Measurements from ENCODE around the gene TMEM272.

TMEM272 gene

GRCh38 chr13:51849145-51850101 is 4.4 kb upstream of the TMEM272 start:
- DNase-seq: no peak

- DNase-seq: no peak
Observed at GRCh38 chr13:51848674-51849073, 3.7 kb upstream of the TMEM272 start.

- no peak for DNase-seq
Observed at GRCh38 chr13:51846756-51847155, 1.8 kb upstream of the TMEM272 start.

DNA sequence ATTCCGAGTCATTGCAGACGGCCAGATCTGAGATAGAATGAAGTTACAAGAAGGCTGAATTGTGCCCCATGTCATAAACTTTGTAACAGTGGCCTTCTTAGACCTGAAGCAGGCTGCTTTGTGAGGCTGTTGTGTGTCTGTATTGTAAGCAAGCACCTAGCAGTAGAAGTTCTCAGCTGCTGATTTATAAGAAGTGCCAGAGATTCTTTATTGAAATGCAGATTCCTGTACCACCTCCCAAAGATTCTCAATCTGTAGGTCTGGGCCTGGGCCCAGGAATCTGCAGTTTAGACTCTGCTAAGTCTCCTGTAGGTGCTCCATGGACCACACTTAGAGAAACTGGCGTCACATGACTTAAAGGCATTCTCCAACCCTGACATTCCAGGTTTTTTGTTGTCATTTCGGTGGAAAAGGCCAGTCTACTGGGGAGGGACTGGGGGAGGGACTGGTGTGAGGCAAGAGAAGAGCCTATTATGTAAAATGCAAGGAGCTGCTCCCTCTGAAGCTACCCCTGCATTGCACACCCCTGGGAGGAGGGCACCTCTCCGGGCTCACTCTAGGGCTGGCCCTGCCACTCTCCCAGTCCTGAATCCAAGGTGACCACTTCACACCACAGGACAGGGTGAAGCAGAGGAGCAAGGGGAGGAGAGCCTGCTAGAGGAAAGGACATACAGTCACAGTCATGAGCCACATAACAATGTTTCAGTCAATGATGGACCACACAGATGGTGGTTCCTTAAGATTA is 769 bp upstream of the TMEM272 start:
- DNase-seq: no peak

- no peak for DNase-seq
Observed at GRCh38 chr13:51843529-51843928, 1.4 kb downstream of the TMEM272 start.

DNA sequence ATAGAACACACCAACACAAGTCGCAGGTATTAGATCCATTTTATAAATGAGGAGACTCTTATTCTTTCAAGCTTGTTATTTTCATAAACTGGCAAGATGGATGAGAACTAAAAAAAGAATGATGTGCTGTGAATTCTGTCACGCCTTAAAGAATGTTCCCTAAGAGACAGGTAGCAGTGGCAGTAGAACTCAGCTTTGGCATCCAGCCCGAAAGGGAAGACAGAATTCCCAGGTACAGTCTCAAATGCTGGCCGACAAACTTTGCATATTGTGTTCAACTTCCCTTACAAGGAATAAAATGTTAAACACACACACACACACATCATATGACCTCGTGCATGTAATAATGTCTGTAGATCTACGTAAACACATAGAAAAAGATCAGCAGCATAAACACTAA is 3.2 kb downstream of the TMEM272 start:
- DNase-seq: no peak

GRCh38 chr13:51840917-51841316 is 4.1 kb downstream of the TMEM272 start:
- no peak for DNase-seq

- no peak for DNase-seq
Observed at GRCh38 chr13:51839711-51840540, 5.1 kb downstream of the TMEM272 start.

GRCh38 chr13:51838240-51838846 is 6.6 kb downstream of the TMEM272 start:
- no peak for DNase-seq

DNA sequence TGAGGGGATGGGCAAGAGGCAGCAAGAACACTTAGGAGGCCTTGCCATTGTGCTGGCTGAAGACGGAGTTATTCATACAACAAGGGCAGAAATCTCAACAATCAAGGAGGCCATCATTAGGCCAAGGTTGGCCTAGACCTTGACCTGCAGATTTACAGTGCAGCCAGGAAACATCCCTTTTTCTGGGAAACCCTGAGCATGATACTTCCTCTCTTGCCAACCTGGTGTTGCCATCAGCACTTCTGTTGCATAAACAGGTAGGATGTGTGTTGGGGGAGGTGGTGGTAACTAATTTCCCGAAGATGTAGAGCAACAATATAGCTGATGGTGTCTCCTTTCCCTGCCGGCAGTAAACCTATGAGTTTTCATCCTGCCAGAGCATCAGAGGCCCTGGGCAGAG is 8.0 kb downstream of the TMEM272 start:
- no peak for DNase-seq

DNA sequence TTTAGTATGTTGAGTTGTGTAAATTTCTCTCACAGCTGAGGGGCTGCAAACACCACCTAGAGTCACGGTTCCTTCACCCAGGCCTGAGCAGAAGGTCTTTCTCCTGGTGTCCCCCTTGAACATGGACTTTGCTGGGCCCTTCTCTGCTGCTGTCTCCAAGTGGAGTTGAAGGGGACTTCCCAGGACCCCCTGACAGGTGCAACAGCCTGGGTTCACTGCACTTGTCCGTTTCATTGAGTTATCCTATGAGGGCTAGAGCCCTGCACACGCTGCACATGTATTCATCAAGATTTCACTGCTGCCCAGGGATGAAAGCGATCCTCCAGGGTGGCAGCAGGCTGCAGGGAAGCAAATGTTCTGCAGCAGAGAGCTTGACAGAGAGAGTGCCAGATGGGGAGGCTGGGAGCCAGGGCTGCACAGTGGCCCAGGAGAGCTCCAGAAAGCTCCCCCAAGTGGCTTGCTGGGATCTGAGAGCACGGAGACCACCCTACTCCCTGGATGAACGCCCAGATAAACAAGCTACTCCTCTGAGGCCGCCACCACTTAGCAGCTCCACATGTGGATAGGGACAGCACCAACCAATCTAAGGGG is 10.3 kb downstream of the TMEM272 start:
- DNase-seq: peak in 1 of 2 experiments; percentile 32

DNA sequence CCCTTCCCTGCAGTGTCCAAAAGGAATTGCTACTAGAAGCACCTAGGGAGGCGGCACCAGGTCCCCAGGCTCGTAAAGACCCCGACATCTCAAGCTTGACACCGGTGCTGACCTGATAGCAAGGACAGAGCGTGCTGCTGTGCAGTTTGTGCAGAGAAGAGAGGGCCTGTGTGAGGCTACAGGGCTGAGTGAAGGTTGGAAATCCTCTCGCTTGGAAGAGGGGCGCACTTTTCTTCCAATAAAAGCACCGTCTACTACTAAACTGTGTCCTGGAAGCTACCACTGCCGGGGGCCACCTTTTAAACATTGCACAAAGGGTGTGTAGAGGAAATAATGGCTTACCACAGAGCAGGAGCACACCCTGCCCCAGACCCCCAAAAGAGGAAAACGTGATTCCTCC is 11.0 kb downstream of the TMEM272 start:
- DNase-seq: no peak

DNA sequence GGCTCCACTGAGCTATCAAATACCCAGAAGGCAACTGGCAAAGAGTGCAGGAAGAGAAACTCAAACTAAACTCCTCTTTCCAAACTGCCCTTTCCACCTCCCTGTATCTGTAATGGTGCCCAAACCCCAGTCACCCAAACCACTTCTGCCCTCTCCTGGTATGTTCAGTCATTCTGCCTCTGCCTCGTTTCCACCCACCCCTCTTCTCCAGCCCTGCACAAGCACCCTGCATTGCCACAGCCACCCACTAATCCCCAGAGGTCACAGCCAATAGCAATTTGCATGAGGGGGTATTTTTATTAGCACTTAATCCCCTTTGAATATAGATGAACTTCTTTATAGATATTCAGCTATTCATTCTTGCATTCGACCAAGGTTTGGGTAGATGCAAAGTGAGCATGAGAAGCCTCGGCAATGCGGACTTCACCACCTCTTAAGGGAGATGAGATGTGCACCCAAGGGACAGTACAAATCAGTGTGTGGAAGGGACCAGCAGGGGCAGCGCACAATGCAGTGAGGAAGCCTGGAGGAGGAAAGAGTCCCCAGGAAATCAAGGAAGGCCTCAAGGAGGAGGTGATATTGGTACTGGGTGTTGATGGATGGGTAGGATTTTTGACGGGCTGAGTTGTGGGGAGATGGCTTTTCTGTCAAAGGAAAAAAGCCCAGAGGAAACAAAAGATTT is 12.4 kb downstream of the TMEM272 start:
- no peak for DNase-seq

GRCh38 chr13:51831519-51831918 is 13.5 kb downstream of the TMEM272 start:
- DNase-seq: no peak

DNA sequence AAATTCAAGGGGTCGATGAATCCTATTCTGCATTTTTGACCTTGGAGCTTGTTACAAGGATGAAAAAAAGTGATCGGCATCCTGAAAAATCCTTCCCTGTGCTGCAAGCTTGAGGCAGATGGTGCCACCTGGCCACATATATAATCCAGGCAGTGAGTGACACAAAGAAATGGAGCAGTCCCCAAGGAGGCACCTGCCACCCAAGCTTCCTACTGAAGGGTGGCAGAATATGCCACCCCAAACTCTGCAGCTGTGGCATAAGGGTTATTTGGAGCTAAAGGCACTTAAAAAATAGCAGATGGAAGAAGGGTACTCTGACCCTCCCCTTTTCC is 15.4 kb downstream of the TMEM272 start:
- no peak for DNase-seq

GRCh38 chr13:51828730-51829567 is 16.0 kb downstream of the TMEM272 start:
- no peak for DNase-seq

DNA sequence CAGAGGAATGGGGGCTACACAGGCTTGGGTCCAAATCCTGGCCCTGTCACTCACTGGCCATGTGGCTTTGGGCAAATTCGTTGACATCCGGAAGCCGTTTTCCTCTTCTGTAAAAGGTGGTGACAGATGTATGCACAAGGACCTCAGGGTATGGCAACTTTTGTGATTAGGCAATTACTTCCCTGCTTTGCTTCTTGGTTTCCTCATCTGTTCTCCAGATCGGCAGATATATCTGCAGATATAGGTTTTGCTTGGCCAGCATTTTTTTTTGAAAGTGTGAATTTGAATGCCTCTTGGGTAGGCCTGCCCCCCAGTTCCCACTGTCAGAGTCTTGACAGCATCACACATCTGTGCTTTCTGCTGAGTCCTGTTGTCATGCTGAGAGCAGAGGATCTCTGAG is 17.7 kb downstream of the TMEM272 start:
- no peak for DNase-seq

- DNase-seq: no peak
Observed at GRCh38 chr13:51826606-51827005, 18.4 kb downstream of the TMEM272 start.

GRCh38 chr13:51825681-51826254 is 19.2 kb downstream of the TMEM272 start:
- DNase-seq: no peak

- no peak for DNase-seq
Observed at GRCh38 chr13:51825165-51825592, 19.8 kb downstream of the TMEM272 start.

Data from cerebellar nuclear complex (tissue), 1 donor.